Transverse colon (tissue), 4 donors: ENCODE measurements around the gene IL1F10. TPM values are rescaled to one million over a fixed set of nuclear protein-coding genes. Genes with fewer than 3 reads are reported as not detected.

Source experiments
- DNase-seq: peaks from one replicate; pipeline ENCODE4 v3.0.0-alpha.2; 2019
- H3K27ac ChIP-seq, 4 donors: fragments of 200-600 bp; sonication (generic); 2 replicates each; pipeline ENCODE4 v1.5.1; 2016 to 2018; ENCODE audit warnings: inconsistent platforms in 4 of 4
- H3K27me3 ChIP-seq: fragments of 200-600 bp; sonication (generic); 2 replicates; pipeline ENCODE4 v1.5.1; 2017; ENCODE audit warnings: inconsistent platforms
- H3K36me3 ChIP-seq, 4 donors: fragments of 200-600 bp; sonication (generic); 2 replicates each; pipeline ENCODE4 v1.5.1; 2017 to 2019; ENCODE audit warnings: inconsistent platforms in 4 of 4
- H3K4me1 ChIP-seq, 4 donors: fragments of 200-600 bp; sonication (generic); 2 replicates each; pipeline ENCODE4 v1.5.1; 2017 to 2020; ENCODE audit warnings: inconsistent platforms in 4 of 4
- H3K4me3 ChIP-seq, 4 donors: fragments of 200-600 bp; sonication (generic); 1 replicate in 1 of 4; 2 replicates in 3 of 4; pipeline versions ENCODE4 v1.5.1 to v1.6.1; 2017 to 2019; ENCODE audit warnings: inconsistent platforms in 4 of 4
- H3K9me3 ChIP-seq, 2 donors: fragments of 200-600 bp; sonication (generic); 2 replicates each; pipeline ENCODE4 v1.5.1; 2017 to 2019; ENCODE audit warnings: inconsistent platforms in 2 of 2
- EP300 ChIP-seq: sonication (generic); formaldehyde crosslinking; IDR thresholded peaks from one replicate; pipeline ENCODE4 v1.6.1; 2017; ENCODE audit warnings: antibody characterized with exemption, low read depth
- POLR2A ChIP-seq: fragments of 450-650 bp; IDR thresholded peaks from one replicate; pipeline ENCODE4 v1.6.1; 2016; ENCODE audit warnings: antibody characterized with exemption, mild to moderate bottlenecking, moderate library complexity
- POLR2AphosphoS5 ChIP-seq, 3 donors: sonication (generic); formaldehyde crosslinking; IDR thresholded peaks; one replicate each; pipeline ENCODE4 v1.6.1; 2016; ENCODE audit warnings: antibody characterized with exemption in 3 of 3
- WGBS, 2 donors: methylation state at CpG; one replicate each; pipeline ENCODE4 v1.1.5; 2018; ENCODE audit warnings: low coverage in 1 of 2; 5-methylcytosine and 5-hydroxymethylcytosine counted together
- in situ Hi-C, 4 donors: fragments of 200-750 bp; cut with MboI; loops; one replicate each; pipeline versions ENCODE4 v1.15.0 to v1.15.1; 2017; ENCODE audit warnings: low sequenced_read_pairs in 3 of 4, low pct_ligation_motif_present in 1 of 4, low pct_unique_long_range_greater_than_20kb in 1 of 4
- intact Hi-C: fragments of 100-400 bp; cut with DNase I; formaldehyde crosslinking; loops from one replicate; pipeline ENCODE4 v1.15.1; 2023; ENCODE audit warnings: low total_unique reads
- total RNA-seq, 4 donors: library from RNA; depleted of rRNA; stranded (reverse); fragments of >200 nt; gene quantifications; one replicate each; pipeline ENCODE4 v1.1.0, GENCODE V29; 2016
- TF ChIP-seq, protein P1 (sequence below), 5 experiments: fragments of 200-600 bp in 3 of 5; fragments of 450-650 bp in 2 of 5; sonication (generic) in 3 of 5; IDR thresholded peaks; 1 replicate in 2 of 5; 2 replicates in 3 of 5; pipeline ENCODE4 v1.5.1; 2016 to 2017; ENCODE audit warnings: antibody characterized with exemption in 5 of 5, inconsistent platforms in 3 of 5, mild to moderate bottlenecking in 2 of 5, moderate library complexity in 1 of 5

Gene IL1F10
- total RNA-seq, 4 donors from 2014 or later: not detected

DNA sequence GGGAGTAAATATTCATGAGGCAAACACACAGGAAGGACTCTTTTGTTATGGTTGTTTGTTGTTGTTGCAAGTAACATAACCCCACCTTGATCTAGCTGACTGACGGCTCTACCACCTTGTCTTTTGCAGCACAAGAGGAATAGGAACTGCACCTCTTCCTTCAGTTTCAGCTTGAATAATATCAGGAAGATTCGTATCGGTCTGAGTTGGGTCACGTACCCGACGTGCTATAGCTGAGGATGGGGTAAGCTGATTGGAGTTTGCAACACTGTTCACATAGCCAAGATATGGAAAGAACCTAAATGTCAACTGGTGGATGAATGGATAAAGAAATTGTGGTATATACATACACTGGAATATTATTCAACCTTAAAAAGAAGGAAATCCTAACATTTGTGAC lies 45.1 kb downstream of the IL1F10 start:
- intact Hi-C loops (no loop called here), in situ Hi-C loops (no loop called here)
- Histone ChIP-seq H3K9me3 (no peaks in the 10 kb centered on the region), H3K4me1 (peaks cover 0 to 5% (median under 1%) of the 10 kb centered on the region in 4 donors), H3K27ac (no peak overlapping the region), H3K4me3 (no peak overlapping the region), H3K27me3 (no peaks in the 10 kb centered on the region), H3K36me3 (no peaks in the 10 kb centered on the region)
- TF ChIP-seq POLR2A: no peak
- TF ChIP-seq EP300: no peak
- no peak for TF ChIP-seq POLR2AphosphoS5 (IDR thresholded peaks at IDR 0.05)
- TF ChIP-seq, protein P1, sequence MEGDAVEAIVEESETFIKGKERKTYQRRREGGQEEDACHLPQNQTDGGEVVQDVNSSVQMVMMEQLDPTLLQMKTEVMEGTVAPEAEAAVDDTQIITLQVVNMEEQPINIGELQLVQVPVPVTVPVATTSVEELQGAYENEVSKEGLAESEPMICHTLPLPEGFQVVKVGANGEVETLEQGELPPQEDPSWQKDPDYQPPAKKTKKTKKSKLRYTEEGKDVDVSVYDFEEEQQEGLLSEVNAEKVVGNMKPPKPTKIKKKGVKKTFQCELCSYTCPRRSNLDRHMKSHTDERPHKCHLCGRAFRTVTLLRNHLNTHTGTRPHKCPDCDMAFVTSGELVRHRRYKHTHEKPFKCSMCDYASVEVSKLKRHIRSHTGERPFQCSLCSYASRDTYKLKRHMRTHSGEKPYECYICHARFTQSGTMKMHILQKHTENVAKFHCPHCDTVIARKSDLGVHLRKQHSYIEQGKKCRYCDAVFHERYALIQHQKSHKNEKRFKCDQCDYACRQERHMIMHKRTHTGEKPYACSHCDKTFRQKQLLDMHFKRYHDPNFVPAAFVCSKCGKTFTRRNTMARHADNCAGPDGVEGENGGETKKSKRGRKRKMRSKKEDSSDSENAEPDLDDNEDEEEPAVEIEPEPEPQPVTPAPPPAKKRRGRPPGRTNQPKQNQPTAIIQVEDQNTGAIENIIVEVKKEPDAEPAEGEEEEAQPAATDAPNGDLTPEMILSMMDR (IDR thresholded peaks at IDR 0.05): no peak
- WGBS, 2 donors: 78 to 89% methylated on average over 5 to 6 of the region's 6 CpGs
- no peak for DNase-seq

DNA sequence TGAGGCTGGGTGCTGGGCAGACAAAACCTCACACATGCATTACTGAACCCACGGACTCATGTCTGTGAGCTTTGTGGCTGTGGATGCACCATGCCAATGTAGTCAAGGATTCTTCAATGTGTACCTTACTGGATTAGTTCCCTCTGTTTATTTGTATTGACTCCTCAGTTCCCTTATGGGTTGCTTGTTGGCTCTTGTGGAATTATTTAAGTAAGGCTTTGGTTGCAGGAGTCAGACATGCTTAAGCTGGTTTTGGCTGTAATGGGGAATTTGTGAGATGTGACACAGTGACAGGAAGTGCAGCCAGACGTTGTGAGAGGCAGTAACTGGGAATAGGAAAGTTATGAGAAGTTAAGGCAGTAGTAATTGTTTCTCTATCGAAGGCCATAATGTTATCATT lies 46.0 kb downstream of the IL1F10 start:
- Histone ChIP-seq H3K4me1 (peaks cover 0 to 8% (median 3%) of the 10 kb centered on the region in 4 donors), H3K9me3 (no peaks in the 10 kb centered on the region), H3K27me3 (no peaks in the 10 kb centered on the region), H3K36me3 (no peaks in the 10 kb centered on the region), H3K27ac (no peak overlapping the region), H3K4me3 (no peak overlapping the region)
- intact Hi-C loops: no loop called here
- TF ChIP-seq, protein P1 (IDR thresholded peaks at IDR 0.05): no peak
- TF ChIP-seq POLR2AphosphoS5 (IDR thresholded peaks at IDR 0.05) (no peak), POLR2A (no peak), EP300 (no peak)
- 33 to 58% methylated on average over 2 to 3 of the region's 3 CpGs for WGBS, 2 donors
- in situ Hi-C loops: no loop called here
- no peak for DNase-seq

DNA sequence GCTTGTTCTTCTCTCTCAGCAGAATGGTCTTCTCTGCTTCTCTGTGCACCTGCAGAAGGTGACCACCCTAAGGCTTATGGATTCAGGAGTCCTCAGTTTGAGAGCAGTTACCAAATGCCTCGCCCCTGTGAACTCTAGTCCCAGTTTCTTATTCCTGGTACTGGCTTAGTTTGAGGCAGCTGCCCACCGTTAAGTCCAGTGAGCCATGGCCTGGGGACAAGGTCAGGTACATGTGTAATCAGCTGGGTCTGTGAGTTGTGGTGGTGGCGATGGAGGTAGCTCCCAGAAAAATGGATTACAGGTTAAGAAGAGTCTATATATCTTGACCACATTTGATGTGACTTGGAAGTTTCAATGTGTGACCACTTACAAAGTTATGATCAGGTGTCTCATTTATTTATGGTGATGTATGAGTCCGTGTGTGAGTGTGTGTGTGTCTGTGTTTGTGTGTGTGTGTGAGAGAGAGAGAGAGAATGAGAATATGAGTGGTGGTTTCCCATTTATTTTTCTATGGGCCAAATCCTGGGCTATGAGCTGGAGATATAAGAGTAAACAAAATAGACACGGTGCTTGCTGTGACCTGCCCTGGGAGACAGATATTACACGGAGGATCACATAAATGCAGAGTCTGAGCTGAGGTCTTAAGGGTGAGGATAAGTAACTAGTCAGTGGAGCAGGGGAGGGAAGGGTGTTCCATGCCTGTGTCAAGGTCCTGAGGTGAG lies 46.6 kb downstream of the IL1F10 start:
- intact Hi-C loops: no loop called here
- DNase-seq: no peak
- 70 to 81% methylated on average over 6 of the region's 6 CpGs for WGBS, 2 donors

DNA sequence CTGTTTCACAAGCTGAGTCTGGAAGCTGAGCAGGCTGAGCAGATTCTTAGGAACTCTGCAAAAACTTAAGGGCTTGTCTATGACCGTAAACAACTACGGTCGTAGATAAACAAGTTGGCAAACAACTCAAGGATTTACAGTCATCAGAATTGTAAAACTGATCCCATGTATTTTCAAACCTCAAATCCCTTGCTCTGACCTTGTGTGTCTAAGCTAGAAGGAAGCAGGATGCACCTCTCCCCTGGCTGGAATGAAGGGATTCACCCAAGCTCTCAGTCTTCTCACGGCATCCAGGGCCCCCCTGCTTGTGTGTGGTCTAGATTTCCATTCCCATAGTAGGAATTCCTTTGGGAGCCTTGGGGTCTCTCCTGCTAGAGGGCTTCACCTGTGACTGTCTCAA lies 47.2 kb downstream of the IL1F10 start:
- intact Hi-C loops (no loop called here), in situ Hi-C loops (no loop called here)
- 55 to 60% methylated on average over 3 to 4 of the region's 4 CpGs for WGBS, 2 donors
- Histone ChIP-seq H3K4me3 (no peak overlapping the region), H3K36me3 (no peaks in the 10 kb centered on the region), H3K27ac (no peak overlapping the region), H3K27me3 (no peaks in the 10 kb centered on the region), H3K9me3 (no peaks in the 10 kb centered on the region), H3K4me1 (peaks cover 0 to 8% (median 3%) of the 10 kb centered on the region in 4 donors)
- no peak for DNase-seq
- TF ChIP-seq POLR2A (no peak), EP300 (no peak), POLR2AphosphoS5 (IDR thresholded peaks at IDR 0.05) (no peak)
- TF ChIP-seq, protein P1 (IDR thresholded peaks at IDR 0.05): no peak

More for the DNA sequence above, 46.6 kb downstream of the IL1F10 start:
- H3K4me3 ChIP-seq: no peak overlapping the region
- H3K9me3 ChIP-seq: no peaks in the 10 kb centered on the region
- H3K4me1 ChIP-seq: peaks cover 0 to 8% (median 3%) of the 10 kb centered on the region in 4 donors
- no peak for TF ChIP-seq POLR2AphosphoS5 (IDR thresholded peaks at IDR 0.05)
- no peak for TF ChIP-seq EP300
- TF ChIP-seq, protein P1 (IDR thresholded peaks at IDR 0.05): no peak
- no peak for TF ChIP-seq POLR2A
- no peak overlapping the region for H3K27ac ChIP-seq
- in situ Hi-C loops: no loop called here
- no peaks in the 10 kb centered on the region for H3K36me3 ChIP-seq
- no peaks in the 10 kb centered on the region for H3K27me3 ChIP-seq
